Measurements from ENCODE around the gene RCAN1.

RCAN1 gene

DNA sequence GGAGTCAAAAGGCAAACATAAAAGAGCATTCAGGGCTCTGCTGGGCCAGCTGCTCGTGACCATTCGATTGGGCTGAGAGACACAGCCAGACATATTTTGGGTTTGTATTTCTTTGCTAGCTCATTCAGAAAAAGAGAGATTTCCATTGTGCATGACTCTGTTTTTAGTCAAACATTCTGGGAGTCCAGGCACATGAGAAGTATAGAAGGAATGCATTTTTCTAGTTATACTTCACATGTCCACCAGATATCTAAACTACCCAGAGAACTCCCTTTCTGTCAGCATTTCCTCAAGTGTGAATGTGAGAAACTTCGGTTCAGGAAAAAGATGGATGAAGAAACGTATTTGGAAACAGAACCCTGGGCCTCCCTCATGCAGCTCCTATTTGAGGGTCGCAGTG lies 96.6 kb downstream of the RCAN1 start:
- Histone ChIP-seq H3K18ac (ENCODE audit: low read length) (no peak overlapping the region), H3K23ac (ENCODE audit: low read length) (no peak overlapping the region), H4K5ac (ENCODE audit: low read length) (no peak overlapping the region), H3K27me3 (ENCODE audit: insufficient read depth, low read length, poor library complexity) (no peaks in the 10 kb centered on the region), H3K56ac (ENCODE audit: low read length) (no peak overlapping the region), H2BK5ac (ENCODE audit: low read length) (no peak overlapping the region), H3K27ac (ENCODE audit: low read depth, low read length) (no peak overlapping the region), H4K8ac (ENCODE audit: low read depth, low read length) (no peak overlapping the region), H3K4me2 (ENCODE audit: low read length) (no peak overlapping the region), H3K4me1 (ENCODE audit: control insufficient read depth, low read depth, low read length) (peaks cover 2% of the 10 kb centered on the region), H3K79me2 (ENCODE audit: control insufficient read depth, insufficient read depth, low read length) (no peaks in the 10 kb centered on the region), H3K4ac (ENCODE audit: low read depth, low read length) (no peak overlapping the region), H2BK120ac (ENCODE audit: low read depth, low read length) (no peak overlapping the region), H3K36me3 (ENCODE audit: control insufficient read depth, insufficient read depth, low read length) (no peaks in the 10 kb centered on the region), H3K79me1 (ENCODE audit: low read length) (no peaks in the 10 kb centered on the region), H3K9ac (ENCODE audit: low read length) (no peak overlapping the region), H2AK5ac (ENCODE audit: low read length) (no peak overlapping the region), H3K4me3 (ENCODE audit: low read length) (no peak overlapping the region), H2BK15ac (replicated peaks; ENCODE audit: low read depth) (no peak overlapping the region)
- WGBS (ENCODE audit: extremely low coverage, insufficient coverage, low lambda C conversion rate): no CpG with 5 or more reads among the region's 5 CpGs
- DNase-seq: no peak

DNA sequence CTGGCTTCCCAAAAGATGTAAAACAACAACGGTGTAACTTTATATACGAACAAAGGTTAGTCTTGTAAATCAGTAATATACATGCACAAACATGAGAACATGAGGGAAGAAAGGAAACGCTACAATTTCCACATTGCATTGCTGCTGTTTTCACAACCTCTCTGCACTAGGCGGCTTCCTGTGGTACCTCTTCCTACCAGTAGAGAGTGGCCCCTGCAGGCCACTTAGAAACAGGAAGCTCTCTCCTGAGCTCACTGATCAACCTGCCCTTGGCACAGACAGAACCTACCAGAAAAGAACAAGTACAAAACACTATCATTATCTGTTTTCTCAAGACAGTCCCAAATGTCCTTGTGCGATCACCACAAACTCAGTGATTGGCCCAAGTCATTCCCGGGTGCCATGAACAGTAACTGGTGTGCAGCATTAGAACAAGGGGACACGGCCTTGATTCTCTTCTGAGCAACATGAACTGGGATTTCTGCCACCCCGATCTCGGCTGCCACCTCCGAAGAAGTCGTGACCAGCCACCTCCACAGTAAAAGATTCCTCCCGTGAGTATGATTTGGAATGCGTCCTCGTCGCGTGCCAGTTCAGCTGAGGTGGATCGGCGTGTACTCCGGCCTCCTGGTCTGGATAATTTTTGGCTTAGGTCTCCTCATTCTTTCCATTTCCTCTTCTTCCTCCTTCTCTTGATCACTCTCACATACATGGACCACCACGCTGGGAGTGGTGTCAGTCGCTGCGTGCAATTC lies 97.2 kb downstream of the RCAN1 start:
- H3K4me1 ChIP-seq (ENCODE audit: control insufficient read depth, low read depth, low read length): peaks cover 2% of the 10 kb centered on the region
- H2BK120ac ChIP-seq (ENCODE audit: low read depth, low read length): no peak overlapping the region
- no peak overlapping the region for H3K27ac ChIP-seq (ENCODE audit: low read depth, low read length)
- DNase-seq: peak; percentile 71
- H3K4ac ChIP-seq (ENCODE audit: low read depth, low read length): no peak overlapping the region
- H3K23ac ChIP-seq (ENCODE audit: low read length): no peak overlapping the region
- H2BK15ac ChIP-seq (replicated peaks; ENCODE audit: low read depth): no peak overlapping the region
- H3K79me1 ChIP-seq (ENCODE audit: low read length): no peaks in the 10 kb centered on the region
- no peak overlapping the region for H3K9ac ChIP-seq (ENCODE audit: low read length)
- H3K18ac ChIP-seq (ENCODE audit: low read length): no peak overlapping the region
- no peak overlapping the region for H3K4me2 ChIP-seq (ENCODE audit: low read length)
- no peaks in the 10 kb centered on the region for H3K27me3 ChIP-seq (ENCODE audit: insufficient read depth, low read length, poor library complexity)
- WGBS (ENCODE audit: extremely low coverage, insufficient coverage, low lambda C conversion rate): no CpG with 5 or more reads among the region's 22 CpGs
- no peak overlapping the region for H2AK5ac ChIP-seq (ENCODE audit: low read length)
- no peaks in the 10 kb centered on the region for H3K79me2 ChIP-seq (ENCODE audit: control insufficient read depth, insufficient read depth, low read length)
- no peak overlapping the region for H4K8ac ChIP-seq (ENCODE audit: low read depth, low read length)
- no peak overlapping the region for H4K5ac ChIP-seq (ENCODE audit: low read length)
- H3K36me3 ChIP-seq (ENCODE audit: control insufficient read depth, insufficient read depth, low read length): no peaks in the 10 kb centered on the region
- H3K56ac ChIP-seq (ENCODE audit: low read length): no peak overlapping the region
- no peak overlapping the region for H3K4me3 ChIP-seq (ENCODE audit: low read length)
- no peak overlapping the region for H2BK5ac ChIP-seq (ENCODE audit: low read length)

GRCh38 chr21:34517039-34517438 lies 97.9 kb downstream of the RCAN1 start:
- Histone ChIP-seq H3K56ac (ENCODE audit: low read length) (no peak overlapping the region), H3K9ac (ENCODE audit: low read length) (no peak overlapping the region), H2BK120ac (ENCODE audit: low read depth, low read length) (no peak overlapping the region), H3K36me3 (ENCODE audit: control insufficient read depth, insufficient read depth, low read length) (no peaks in the 10 kb centered on the region), H2BK5ac (ENCODE audit: low read length) (no peak overlapping the region), H4K8ac (ENCODE audit: low read depth, low read length) (no peak overlapping the region), H3K4me3 (ENCODE audit: low read length) (no peak overlapping the region), H3K18ac (ENCODE audit: low read length) (no peak overlapping the region), H3K27ac (ENCODE audit: low read depth, low read length) (no peak overlapping the region), H3K4me2 (ENCODE audit: low read length) (no peak overlapping the region), H3K79me2 (ENCODE audit: control insufficient read depth, insufficient read depth, low read length) (no peaks in the 10 kb centered on the region), H4K5ac (ENCODE audit: low read length) (no peak overlapping the region), H2BK15ac (replicated peaks; ENCODE audit: low read depth) (no peak overlapping the region), H3K27me3 (ENCODE audit: insufficient read depth, low read length, poor library complexity) (no peaks in the 10 kb centered on the region), H3K23ac (ENCODE audit: low read length) (no peak overlapping the region), H2AK5ac (ENCODE audit: low read length) (no peak overlapping the region), H3K79me1 (ENCODE audit: low read length) (no peaks in the 10 kb centered on the region), H3K4ac (ENCODE audit: low read depth, low read length) (no peak overlapping the region), H3K4me1 (ENCODE audit: control insufficient read depth, low read depth, low read length) (peaks cover 2% of the 10 kb centered on the region)
- no CpG with 5 or more reads among the region's 5 CpGs for WGBS (ENCODE audit: extremely low coverage, insufficient coverage, low lambda C conversion rate)
- DNase-seq: no peak

GRCh38 chr21:34514576-34515115 lies 100.3 kb downstream of the RCAN1 start:
- no peaks in the 10 kb centered on the region for H3K79me1 ChIP-seq (ENCODE audit: low read length)
- H4K8ac ChIP-seq (ENCODE audit: low read depth, low read length): no peak overlapping the region
- H3K23ac ChIP-seq (ENCODE audit: low read length): no peak overlapping the region
- H3K4me3 ChIP-seq (ENCODE audit: low read length): no peak overlapping the region
- no peak overlapping the region for H2BK15ac ChIP-seq (replicated peaks; ENCODE audit: low read depth)
- H2BK5ac ChIP-seq (ENCODE audit: low read length): no peak overlapping the region
- H3K4me2 ChIP-seq (ENCODE audit: low read length): no peak overlapping the region
- no peak overlapping the region for H2BK120ac ChIP-seq (ENCODE audit: low read depth, low read length)
- no peak overlapping the region for H4K5ac ChIP-seq (ENCODE audit: low read length)
- DNase-seq: peak; percentile 31
- H3K9ac ChIP-seq (ENCODE audit: low read length): no peak overlapping the region
- H3K27me3 ChIP-seq (ENCODE audit: insufficient read depth, low read length, poor library complexity): no peaks in the 10 kb centered on the region
- WGBS (ENCODE audit: extremely low coverage, insufficient coverage, low lambda C conversion rate): no CpG with 5 or more reads among the region's 10 CpGs
- H3K56ac ChIP-seq (ENCODE audit: low read length): no peak overlapping the region
- no peaks in the 10 kb centered on the region for H3K4me1 ChIP-seq (ENCODE audit: control insufficient read depth, low read depth, low read length)
- no peak overlapping the region for H3K4ac ChIP-seq (ENCODE audit: low read depth, low read length)
- H3K18ac ChIP-seq (ENCODE audit: low read length): no peak overlapping the region
- H2AK5ac ChIP-seq (ENCODE audit: low read length): no peak overlapping the region
- no peaks in the 10 kb centered on the region for H3K79me2 ChIP-seq (ENCODE audit: control insufficient read depth, insufficient read depth, low read length)
- no peaks in the 10 kb centered on the region for H3K36me3 ChIP-seq (ENCODE audit: control insufficient read depth, insufficient read depth, low read length)
- no peak overlapping the region for H3K27ac ChIP-seq (ENCODE audit: low read depth, low read length)

DNA sequence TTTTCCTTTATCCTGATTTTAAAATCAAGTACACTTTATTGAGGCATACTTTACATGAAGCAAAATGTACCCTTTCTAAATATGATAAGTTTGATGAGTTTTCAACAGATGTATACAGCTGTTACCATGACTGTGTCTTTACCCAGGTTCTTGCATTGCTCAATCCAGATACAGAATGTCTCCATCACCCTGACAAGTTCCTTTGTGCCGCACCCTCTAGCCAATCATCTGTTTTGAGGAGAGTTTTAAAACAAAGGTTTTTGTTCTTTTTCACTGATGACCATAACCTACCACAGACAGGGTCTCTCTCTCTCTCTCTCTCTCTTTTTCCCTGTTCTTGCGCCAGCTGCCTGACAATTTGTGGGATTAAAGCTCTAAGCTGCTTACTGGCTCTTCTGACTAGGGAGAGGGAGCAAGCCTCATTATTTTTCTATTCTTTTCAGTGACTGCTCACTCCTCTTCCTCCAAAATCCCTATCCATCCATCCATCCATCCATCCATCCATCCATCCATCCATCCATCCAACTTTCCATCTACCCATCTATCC lies 101.7 kb downstream of the RCAN1 start:
- H3K79me2 ChIP-seq (ENCODE audit: control insufficient read depth, insufficient read depth, low read length): no peaks in the 10 kb centered on the region
- no peaks in the 10 kb centered on the region for H3K36me3 ChIP-seq (ENCODE audit: control insufficient read depth, insufficient read depth, low read length)
- H3K23ac ChIP-seq (ENCODE audit: low read length): no peak overlapping the region
- no peak overlapping the region for H3K9ac ChIP-seq (ENCODE audit: low read length)
- H3K79me1 ChIP-seq (ENCODE audit: low read length): no peaks in the 10 kb centered on the region
- H3K4me1 ChIP-seq (ENCODE audit: control insufficient read depth, low read depth, low read length): no peaks in the 10 kb centered on the region
- no peak overlapping the region for H3K56ac ChIP-seq (ENCODE audit: low read length)
- H3K4me2 ChIP-seq (ENCODE audit: low read length): no peak overlapping the region
- no peak overlapping the region for H2BK5ac ChIP-seq (ENCODE audit: low read length)
- no peak overlapping the region for H3K18ac ChIP-seq (ENCODE audit: low read length)
- no peak overlapping the region for H2AK5ac ChIP-seq (ENCODE audit: low read length)
- no peak overlapping the region for H3K27ac ChIP-seq (ENCODE audit: low read depth, low read length)
- H4K8ac ChIP-seq (ENCODE audit: low read depth, low read length): no peak overlapping the region
- no peak for DNase-seq
- H3K27me3 ChIP-seq (ENCODE audit: insufficient read depth, low read length, poor library complexity): no peaks in the 10 kb centered on the region
- no peak overlapping the region for H2BK120ac ChIP-seq (ENCODE audit: low read depth, low read length)
- no peak overlapping the region for H3K4me3 ChIP-seq (ENCODE audit: low read length)
- H4K5ac ChIP-seq (ENCODE audit: low read length): no peak overlapping the region
- H2BK15ac ChIP-seq (replicated peaks; ENCODE audit: low read depth): no peak overlapping the region
- no CpG with 5 or more reads among the region's 2 CpGs for WGBS (ENCODE audit: extremely low coverage, insufficient coverage, low lambda C conversion rate)
- H3K4ac ChIP-seq (ENCODE audit: low read depth, low read length): no peak overlapping the region

All from mesendoderm (in vitro differentiated cells).